GM12801 (cell line): ENCODE results near the gene DAPL1.

ENCODE experiments used
- TF ChIP-seq, protein P1 (sequence below): IDR thresholded peaks from one replicate; pipeline ENCODE4 v1.5.1; 2011; ENCODE audit warnings: control low read depth; ENCODE audit not compliant: insufficient read length; ENCODE audit errors: extremely low read depth

Gene DAPL1, protein sequence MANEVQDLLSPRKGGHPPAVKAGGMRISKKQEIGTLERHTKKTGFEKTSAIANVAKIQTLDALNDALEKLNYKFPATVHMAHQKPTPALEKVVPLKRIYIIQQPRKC

DNA sequence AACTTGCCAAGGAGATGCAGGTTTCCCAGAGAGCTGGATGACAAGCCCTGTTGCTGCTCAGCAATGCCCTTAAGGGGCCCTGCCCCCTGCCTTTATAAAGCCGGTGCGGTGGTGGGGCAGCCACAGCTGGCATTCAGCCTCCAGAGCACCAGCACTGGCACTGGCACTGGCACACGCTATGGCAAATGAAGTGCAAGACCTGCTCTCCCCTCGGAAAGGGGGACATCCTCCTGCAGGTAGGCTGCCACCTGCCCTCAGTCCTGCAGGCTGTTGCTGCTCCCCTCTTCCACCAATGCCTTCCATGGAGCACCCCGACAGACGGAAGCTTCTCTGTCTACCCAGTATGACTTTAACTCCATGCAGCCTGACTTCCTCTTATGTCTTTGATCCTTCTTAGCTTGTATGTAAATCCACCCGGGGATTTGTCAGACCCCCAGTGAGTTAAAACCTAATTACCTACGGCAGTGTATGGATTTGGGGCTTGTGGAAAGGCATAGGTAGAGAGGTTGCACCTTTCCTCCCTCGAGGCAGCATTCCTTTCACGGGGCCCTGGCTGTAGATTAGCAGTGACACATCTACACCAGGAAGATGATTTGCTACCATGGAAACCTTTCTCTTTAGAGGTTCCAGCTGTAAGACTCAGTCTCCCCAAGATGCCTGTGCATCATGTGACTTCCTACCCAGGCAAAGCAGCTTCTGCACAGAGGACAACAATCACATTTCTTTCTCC, at the start of gene DAPL1:
TSS of gene DAPL1 (plus strand) at position 123 of the 730 bp plus-strand sequence. CDS start at position 179, 56 bp downstream.
- TF ChIP-seq, protein P1, sequence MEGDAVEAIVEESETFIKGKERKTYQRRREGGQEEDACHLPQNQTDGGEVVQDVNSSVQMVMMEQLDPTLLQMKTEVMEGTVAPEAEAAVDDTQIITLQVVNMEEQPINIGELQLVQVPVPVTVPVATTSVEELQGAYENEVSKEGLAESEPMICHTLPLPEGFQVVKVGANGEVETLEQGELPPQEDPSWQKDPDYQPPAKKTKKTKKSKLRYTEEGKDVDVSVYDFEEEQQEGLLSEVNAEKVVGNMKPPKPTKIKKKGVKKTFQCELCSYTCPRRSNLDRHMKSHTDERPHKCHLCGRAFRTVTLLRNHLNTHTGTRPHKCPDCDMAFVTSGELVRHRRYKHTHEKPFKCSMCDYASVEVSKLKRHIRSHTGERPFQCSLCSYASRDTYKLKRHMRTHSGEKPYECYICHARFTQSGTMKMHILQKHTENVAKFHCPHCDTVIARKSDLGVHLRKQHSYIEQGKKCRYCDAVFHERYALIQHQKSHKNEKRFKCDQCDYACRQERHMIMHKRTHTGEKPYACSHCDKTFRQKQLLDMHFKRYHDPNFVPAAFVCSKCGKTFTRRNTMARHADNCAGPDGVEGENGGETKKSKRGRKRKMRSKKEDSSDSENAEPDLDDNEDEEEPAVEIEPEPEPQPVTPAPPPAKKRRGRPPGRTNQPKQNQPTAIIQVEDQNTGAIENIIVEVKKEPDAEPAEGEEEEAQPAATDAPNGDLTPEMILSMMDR = no peak

DNA sequence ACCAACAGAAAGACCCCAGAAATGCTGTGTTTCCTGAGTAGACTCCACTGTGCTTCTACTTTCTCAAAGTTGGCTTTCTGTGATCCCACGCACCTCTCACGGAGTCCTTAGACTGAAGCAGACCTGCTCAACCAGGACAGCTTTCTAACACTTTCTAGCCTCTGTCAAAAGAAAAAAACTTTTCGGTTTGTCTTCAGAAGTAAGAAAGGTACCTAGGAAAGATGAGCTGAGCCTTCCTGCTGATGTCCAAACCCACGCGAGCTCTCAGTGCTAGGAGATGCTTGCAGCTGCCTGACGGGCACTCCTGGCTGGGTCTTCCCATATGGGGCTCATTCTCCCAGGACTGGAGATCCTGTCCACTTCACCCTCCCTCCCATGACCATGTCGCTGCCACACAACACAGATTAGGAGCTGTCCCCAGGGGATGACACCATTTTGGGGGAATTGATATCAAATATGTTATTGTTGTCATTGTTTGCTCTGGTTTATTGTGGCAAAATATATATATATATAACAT, 49.2 kb upstream of the DAPL1 start:
- TF ChIP-seq, protein P1 = no peak

GRCh38 chr2:158746488-158746887, 48.6 kb upstream of the DAPL1 start:
- TF ChIP-seq, protein P1 = no peak

DNA sequence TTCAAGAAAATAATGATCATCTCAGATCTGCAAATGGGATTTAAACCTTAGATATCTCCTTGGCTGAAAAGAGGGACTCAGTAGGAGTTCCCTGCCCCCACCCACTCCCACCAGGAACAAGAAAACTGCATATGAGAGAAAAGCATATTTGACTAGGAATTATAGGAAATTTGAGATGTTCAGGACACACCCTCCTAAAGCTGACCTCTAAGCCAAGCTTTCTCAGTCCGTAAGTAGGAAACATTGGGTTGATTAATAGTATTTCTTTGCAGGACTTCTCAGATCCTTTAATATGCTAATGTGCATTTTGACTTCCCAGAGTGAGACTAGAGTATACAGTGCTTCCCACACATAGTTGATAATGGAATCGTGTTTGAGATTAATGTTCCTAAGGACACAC, 47.8 kb upstream of the DAPL1 start:
- TF ChIP-seq, protein P1 = no peak

DNA sequence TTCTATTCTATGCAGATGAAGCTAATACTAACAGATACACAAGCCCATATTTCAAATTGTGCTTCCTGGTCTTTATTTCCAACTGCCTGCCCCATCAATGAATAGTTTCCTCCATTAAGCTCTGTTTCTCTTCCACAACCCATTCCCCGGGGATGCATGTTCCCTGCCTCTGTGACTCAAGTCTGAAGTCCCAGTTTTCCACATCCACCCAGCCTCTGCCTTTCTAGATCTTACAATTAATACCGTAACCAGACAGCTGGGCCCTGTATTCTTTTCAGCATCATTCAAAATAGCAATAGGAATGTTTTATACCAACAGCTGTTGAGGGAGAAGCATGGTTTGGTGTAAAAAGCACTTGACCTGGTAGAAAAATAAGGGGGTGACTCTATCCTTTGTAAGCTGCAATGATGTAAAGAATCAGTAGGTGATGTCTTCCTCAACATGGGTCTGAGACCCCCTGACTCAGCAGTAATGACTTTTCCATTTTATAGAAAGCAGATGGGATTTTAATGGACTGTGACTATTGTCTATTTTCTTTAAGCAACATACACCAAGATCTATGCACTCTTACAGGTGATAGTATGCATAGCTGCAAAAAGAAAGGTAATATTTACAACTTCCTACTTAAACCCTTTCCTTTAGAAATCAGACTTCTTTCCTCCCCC, 46.1 kb upstream of the DAPL1 start:
- TF ChIP-seq, protein P1 = no peak

GRCh38 chr2:158750458-158751125, 44.5 kb upstream of the DAPL1 start:
- TF ChIP-seq, protein P1 = no peak
